ENCODE results near the gene ADM. TPM values are rescaled to one million over a fixed set of nuclear protein-coding genes. Genes with fewer than 3 reads are reported as not detected.

The ADM gene, protein sequence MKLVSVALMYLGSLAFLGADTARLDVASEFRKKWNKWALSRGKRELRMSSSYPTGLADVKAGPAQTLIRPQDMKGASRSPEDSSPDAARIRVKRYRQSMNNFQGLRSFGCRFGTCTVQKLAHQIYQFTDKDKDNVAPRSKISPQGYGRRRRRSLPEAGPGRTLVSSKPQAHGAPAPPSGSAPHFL
- 100 to 1,000 TPM in 2 of 4 donors, 10 to 100 TPM in 2; 57.3 to 152 (median 105) TPM for total RNA-seq

DNA sequence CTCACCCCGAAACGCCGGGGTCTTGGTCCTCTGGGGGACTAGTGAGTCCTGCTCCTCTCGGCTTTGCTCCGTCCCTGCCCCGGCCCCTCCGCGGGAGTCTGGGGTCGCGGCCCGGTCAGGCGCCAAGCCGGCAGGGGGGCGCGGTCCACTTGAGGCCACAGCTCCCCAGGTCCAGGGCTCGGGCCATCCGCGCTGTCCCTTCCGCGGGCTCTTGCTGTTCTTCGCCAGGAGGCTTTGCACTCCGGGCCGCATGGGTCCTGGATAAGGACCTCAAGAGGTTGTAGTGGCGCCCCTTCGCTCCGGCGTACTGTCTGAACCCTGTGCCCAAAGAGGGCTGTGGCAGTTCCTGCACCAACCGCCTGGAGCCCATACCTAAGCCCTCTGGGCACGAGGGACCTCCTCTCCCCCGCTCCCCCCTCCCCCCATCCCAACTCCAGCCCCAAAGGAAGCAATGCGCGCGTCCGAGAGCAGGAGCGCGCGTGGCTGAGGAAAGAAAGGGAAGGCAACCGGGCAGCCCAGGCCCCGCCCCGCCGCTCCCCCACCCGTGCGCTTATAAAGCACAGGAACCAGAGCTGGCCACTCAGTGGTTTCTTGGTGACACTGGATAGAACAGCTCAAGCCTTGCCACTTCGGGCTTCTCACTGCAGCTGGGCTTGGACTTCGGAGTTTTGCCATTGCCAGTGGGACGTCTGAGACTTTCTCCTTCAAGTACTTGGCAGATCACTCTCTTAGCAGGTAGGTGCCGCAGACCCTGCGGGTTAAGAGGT is at the start of gene ADM:
Gene ADM (plus strand): TSS at position 579 of the 767 bp plus-strand sequence. CDS start 628 bp downstream, outside the sequence.
- H3K4me1 ChIP-seq: peaks cover 44 to 78% (median 66%) of the 10 kb centered on the region in 4 donors
- H3K9me3 ChIP-seq: no peaks in the 10 kb centered on the region
- peaks cover 0 to 5% (median 0%) of the 10 kb centered on the region in 4 donors for H3K27me3 ChIP-seq
- intact Hi-C loops (cut with DNase I): loop anchor here (5.0 to 10.0 kb wide), 3 partner anchors 312 to 547 kb away; no protein-coding TSS in a partner anchor
- TF ChIP-seq, protein P1, sequence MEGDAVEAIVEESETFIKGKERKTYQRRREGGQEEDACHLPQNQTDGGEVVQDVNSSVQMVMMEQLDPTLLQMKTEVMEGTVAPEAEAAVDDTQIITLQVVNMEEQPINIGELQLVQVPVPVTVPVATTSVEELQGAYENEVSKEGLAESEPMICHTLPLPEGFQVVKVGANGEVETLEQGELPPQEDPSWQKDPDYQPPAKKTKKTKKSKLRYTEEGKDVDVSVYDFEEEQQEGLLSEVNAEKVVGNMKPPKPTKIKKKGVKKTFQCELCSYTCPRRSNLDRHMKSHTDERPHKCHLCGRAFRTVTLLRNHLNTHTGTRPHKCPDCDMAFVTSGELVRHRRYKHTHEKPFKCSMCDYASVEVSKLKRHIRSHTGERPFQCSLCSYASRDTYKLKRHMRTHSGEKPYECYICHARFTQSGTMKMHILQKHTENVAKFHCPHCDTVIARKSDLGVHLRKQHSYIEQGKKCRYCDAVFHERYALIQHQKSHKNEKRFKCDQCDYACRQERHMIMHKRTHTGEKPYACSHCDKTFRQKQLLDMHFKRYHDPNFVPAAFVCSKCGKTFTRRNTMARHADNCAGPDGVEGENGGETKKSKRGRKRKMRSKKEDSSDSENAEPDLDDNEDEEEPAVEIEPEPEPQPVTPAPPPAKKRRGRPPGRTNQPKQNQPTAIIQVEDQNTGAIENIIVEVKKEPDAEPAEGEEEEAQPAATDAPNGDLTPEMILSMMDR (IDR thresholded peaks at IDR 0.05): peak; percentile 57 to 64 (median 63)
- peak; percentile 89 for TF ChIP-seq POLR2A (IDR thresholded peaks at IDR 0.05; ENCODE audit: low read depth)
- peak; percentile 91 to 98 for TF ChIP-seq POLR2AphosphoS5 (IDR thresholded peaks at IDR 0.05)
- TF ChIP-seq EP300 (IDR thresholded peaks at IDR 0.05): no peak
- DNase-seq (ENCODE audit: extremely low spot score): peak; percentile 98
- peak within 1 kb of the TSS; percentile 91 to 95 (median 93) for H3K27ac ChIP-seq (replicated peaks in 1 of 4)
- H3K4me3 ChIP-seq: peak within 1 kb of the TSS; percentile 64 to 85 (median 81)
- WGBS: 2% methylated on average over 28 of the region's 48 CpGs
- no peaks in the 10 kb centered on the region for H3K36me3 ChIP-seq

DNA sequence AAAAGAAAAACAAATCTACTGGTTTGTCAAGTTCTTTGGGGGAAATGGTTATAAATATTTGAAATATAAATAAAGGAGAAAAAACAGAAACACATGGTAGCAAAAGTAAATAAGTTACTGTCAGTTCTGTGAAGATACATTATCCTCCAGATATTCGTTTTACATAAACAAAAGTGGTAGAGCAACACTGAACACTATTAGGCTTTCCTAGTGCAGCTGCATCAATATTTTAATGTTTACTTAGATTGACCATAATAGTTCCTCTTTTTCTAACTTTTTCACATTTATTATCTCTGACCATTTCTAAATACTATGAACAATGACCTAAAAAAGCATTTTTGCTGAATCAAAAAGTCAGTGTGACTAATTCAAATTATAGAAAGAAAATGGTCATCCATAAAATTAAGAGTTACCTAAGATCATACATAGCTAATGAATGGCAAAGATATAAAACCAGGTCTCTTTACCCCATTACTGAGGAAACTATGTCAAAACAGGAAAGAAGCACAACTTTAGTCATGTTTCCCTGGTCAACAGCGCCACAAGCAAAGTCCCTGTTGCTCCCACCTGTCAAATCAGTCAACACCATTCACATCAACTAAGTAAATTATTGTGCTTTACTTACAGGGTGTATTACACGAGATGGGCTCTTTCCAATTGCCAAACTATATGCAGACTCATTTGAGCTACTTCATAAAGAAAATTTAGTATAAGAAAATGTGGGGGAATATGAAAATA is 49.3 kb upstream of the ADM start:
- Histone ChIP-seq H3K4me3 (no peak overlapping the region), H3K36me3 (no peaks in the 10 kb centered on the region), H3K27me3 (no peaks in the 10 kb centered on the region), H3K4me1 (peaks cover 0 to 19% (median 13%) of the 10 kb centered on the region in 4 donors), H3K9me3 (no peaks in the 10 kb centered on the region), H3K27ac (replicated peaks in 1 of 4) (no peak overlapping the region)
- TF ChIP-seq EP300 (IDR thresholded peaks at IDR 0.05) (no peak), POLR2A (IDR thresholded peaks at IDR 0.05; ENCODE audit: low read depth) (no peak), POLR2AphosphoS5 (IDR thresholded peaks at IDR 0.05) (no peak)
- TF ChIP-seq, protein P1 (IDR thresholded peaks at IDR 0.05): no peak
- intact Hi-C loops (cut with DNase I): no loop called here
- 69% methylated on average over 3 of the region's 3 CpGs for WGBS
- no peak for DNase-seq (ENCODE audit: extremely low spot score)

DNA sequence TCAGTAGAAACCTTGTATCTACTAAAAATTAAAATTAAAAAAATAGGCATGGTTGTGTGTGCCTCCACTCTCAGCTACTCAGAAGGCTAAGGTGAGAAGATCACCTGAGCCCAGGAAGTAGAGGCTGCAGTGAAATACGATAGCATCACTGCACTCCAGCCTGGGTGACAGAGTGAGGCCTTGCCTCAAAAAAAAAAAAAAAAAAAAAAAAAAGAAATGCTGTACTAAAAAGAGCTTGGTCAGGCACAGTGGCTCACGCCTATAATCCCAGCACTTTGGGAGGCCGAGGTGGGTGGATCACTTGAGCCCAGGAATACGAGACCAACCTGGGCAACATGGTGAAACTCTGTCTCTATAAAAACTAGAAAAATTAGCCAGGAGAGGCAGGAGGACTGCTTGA is 47.4 kb upstream of the ADM start:
- no peaks in the 10 kb centered on the region for H3K27me3 ChIP-seq
- 99% methylated on average over 4 of the region's 4 CpGs for WGBS
- no peak for TF ChIP-seq POLR2A (IDR thresholded peaks at IDR 0.05; ENCODE audit: low read depth)
- no peak for TF ChIP-seq POLR2AphosphoS5 (IDR thresholded peaks at IDR 0.05)
- TF ChIP-seq, protein P1 (IDR thresholded peaks at IDR 0.05): no peak
- TF ChIP-seq EP300 (IDR thresholded peaks at IDR 0.05): no peak
- H3K9me3 ChIP-seq: no peaks in the 10 kb centered on the region
- no peak overlapping the region for H3K4me3 ChIP-seq
- H3K27ac ChIP-seq (replicated peaks in 1 of 4): no peak overlapping the region
- H3K4me1 ChIP-seq: peaks cover 0 to 19% (median 13%) of the 10 kb centered on the region in 4 donors
- no peak for DNase-seq (ENCODE audit: extremely low spot score)
- no peaks in the 10 kb centered on the region for H3K36me3 ChIP-seq
- intact Hi-C loops (cut with DNase I): no loop called here

DNA sequence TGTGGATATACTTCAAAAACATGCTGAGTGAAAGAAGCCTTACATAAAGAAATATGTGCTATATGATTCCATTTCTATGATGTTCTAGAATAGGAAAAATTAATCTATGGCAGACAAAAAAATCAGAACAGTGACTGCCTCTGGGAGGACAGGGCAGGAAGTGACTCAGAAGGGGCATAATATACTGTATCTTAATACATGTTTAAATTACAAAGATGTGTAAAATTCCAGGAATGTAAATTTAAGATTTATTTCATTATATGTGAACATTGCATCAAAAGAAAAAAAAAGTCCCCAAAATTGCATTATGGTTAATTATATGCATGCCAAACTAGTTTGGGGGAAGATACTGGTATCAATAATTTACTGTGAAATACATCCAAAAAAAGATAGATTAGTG is 43.1 kb upstream of the ADM start:
- Histone ChIP-seq H3K9me3 (no peaks in the 10 kb centered on the region), H3K36me3 (no peaks in the 10 kb centered on the region), H3K4me3 (no peak overlapping the region), H3K27ac (replicated peaks in 1 of 4) (no peak overlapping the region), H3K4me1 (peaks cover 0 to 7% (median 3%) of the 10 kb centered on the region in 4 donors), H3K27me3 (no peaks in the 10 kb centered on the region)
- intact Hi-C loops (cut with DNase I): no loop called here
- no peak for DNase-seq (ENCODE audit: extremely low spot score)
- TF ChIP-seq, protein P1 (IDR thresholded peaks at IDR 0.05): no peak
- TF ChIP-seq POLR2AphosphoS5 (IDR thresholded peaks at IDR 0.05): no peak
